ENCODE data around the gene ZNF414. TPM values are rescaled to one million over a fixed set of nuclear protein-coding genes. Genes with fewer than 3 reads are reported as not detected.
A peak's percentile ranks its signal among the peaks of the same experiment; 100 is the strongest.

ZNF414 gene
- total RNA-seq, 2 experiments from 2014 or later = 36.3 to 38.0 TPM

- Histone ChIP-seq H3K27ac (ENCODE audit: low read depth in 1 of 2, low read length in 2 of 2) (no peak overlapping the region), H3K36me3 (ENCODE audit: insufficient read depth, low read length) (peaks cover 88% of the 10 kb centered on the region), H3K27me3 (ENCODE audit: control insufficient read depth in 1 of 2, insufficient read depth in 2 of 2, low read length in 2 of 2) (no peaks in the 10 kb centered on the region), H3K9me3 (ENCODE audit: control insufficient read depth in 1 of 2, insufficient read depth in 1 of 2, low read length in 2 of 2) (no peaks in the 10 kb centered on the region), H3K4me3 (ENCODE audit: low read length) (no peak overlapping the region), H3K4me1 (ENCODE audit: insufficient read depth, low read length) (peaks cover 19% of the 10 kb centered on the region)
- Mint-ChIP-seq H3K9me3 (no peaks in the 10 kb centered on the region), H3K4me1 (ENCODE audit: low read depth) (peaks cover 76% of the 10 kb centered on the region), H3K36me3 (ENCODE audit: low read depth) (peaks cover 96% of the 10 kb centered on the region), H3K4me3 (no peak overlapping the region), H3K27ac (no peak overlapping the region), H3K27me3 (no peaks in the 10 kb centered on the region)
- CTCF ChIA-PET = no interaction called here
- POLR2A ChIA-PET = interaction anchor here (1.3 to 1.6 kb wide), 3 partner anchors 11 to 19 kb away, joined by 3 to 5 read pairs (median 4); no protein-coding TSS in a partner anchor
- no peak for DNase-seq
- TF ChIP-seq, protein P1, sequence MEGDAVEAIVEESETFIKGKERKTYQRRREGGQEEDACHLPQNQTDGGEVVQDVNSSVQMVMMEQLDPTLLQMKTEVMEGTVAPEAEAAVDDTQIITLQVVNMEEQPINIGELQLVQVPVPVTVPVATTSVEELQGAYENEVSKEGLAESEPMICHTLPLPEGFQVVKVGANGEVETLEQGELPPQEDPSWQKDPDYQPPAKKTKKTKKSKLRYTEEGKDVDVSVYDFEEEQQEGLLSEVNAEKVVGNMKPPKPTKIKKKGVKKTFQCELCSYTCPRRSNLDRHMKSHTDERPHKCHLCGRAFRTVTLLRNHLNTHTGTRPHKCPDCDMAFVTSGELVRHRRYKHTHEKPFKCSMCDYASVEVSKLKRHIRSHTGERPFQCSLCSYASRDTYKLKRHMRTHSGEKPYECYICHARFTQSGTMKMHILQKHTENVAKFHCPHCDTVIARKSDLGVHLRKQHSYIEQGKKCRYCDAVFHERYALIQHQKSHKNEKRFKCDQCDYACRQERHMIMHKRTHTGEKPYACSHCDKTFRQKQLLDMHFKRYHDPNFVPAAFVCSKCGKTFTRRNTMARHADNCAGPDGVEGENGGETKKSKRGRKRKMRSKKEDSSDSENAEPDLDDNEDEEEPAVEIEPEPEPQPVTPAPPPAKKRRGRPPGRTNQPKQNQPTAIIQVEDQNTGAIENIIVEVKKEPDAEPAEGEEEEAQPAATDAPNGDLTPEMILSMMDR (IDR thresholded peaks at IDR 0.05) = no peak
- ATAC-seq (ENCODE audit: poor library complexity) = no peak
- intact Hi-C loops (cut with DNase I, micrococcal nuclease) = no loop called here
Observed at GRCh38 chr19:8461891-8462290, 52.1 kb downstream of the ZNF414 start.

GRCh38 chr19:8461376-8461775, 52.6 kb downstream of the ZNF414 start:
- CTCF ChIA-PET = no interaction called here
- intact Hi-C loops (cut with DNase I, micrococcal nuclease) = no loop called here
- ATAC-seq (ENCODE audit: poor library complexity) = no peak
- H3K4me3 ChIP-seq (ENCODE audit: low read length) = no peak overlapping the region
- no peaks in the 10 kb centered on the region for H3K9me3 ChIP-seq (ENCODE audit: control insufficient read depth in 1 of 2, insufficient read depth in 1 of 2, low read length in 2 of 2)
- Mint-ChIP-seq H3K4me3 (no peak overlapping the region), H3K36me3 (ENCODE audit: low read depth) (peaks cover 96% of the 10 kb centered on the region), H3K4me1 (ENCODE audit: low read depth) (peaks cover 80% of the 10 kb centered on the region), H3K27me3 (no peaks in the 10 kb centered on the region), H3K9me3 (no peaks in the 10 kb centered on the region), H3K27ac (peak overlapping the region; percentile 43)
- H3K27me3 ChIP-seq (ENCODE audit: control insufficient read depth in 1 of 2, insufficient read depth in 2 of 2, low read length in 2 of 2) = no peaks in the 10 kb centered on the region
- no peak for DNase-seq
- no peak overlapping the region for H3K27ac ChIP-seq (ENCODE audit: low read depth in 1 of 2, low read length in 2 of 2)
- H3K4me1 ChIP-seq (ENCODE audit: insufficient read depth, low read length) = peaks cover 23% of the 10 kb centered on the region
- H3K36me3 ChIP-seq (ENCODE audit: insufficient read depth, low read length) = peaks cover 88% of the 10 kb centered on the region
- TF ChIP-seq, protein P1 (IDR thresholded peaks at IDR 0.05) = no peak
- POLR2A ChIA-PET = no interaction called here

DNA sequence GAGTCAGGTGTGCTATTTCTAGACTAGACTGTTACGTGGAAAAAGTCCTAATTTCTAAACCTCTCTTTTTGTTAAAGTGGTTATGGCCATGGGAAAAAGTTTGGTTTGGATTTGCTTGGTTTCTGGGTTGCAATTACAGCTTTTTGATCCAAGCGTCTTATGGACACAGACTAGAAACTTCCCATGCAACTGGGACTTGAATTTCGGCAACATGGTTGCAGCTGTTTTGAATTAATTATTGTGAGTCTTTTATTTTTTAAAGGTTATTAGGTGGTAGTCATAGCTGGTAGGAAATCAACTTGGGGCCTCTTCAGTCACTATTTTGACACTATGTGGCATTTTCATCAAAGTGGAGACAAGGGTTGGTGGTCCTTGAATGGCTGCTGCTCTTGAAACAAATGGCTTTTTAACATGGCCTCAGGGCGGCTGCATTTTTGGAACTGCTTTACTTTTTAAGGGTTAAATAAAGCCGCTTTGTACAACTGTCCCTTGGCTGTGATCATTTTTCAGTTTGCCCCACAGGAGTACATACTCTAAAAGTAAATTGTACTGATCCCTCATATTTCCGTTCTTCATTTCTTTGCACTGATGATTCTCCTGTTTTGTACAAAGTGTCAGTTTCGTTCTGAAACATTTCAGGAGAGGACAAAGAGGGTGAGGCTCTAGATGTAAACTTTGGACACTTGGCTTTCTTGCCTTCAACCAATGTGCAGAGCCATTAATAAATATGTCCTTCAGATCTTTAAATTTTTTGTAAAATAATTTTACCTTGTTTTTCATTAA, 53.3 kb downstream of the ZNF414 start:
- no peaks in the 10 kb centered on the region for H3K9me3 ChIP-seq (ENCODE audit: control insufficient read depth in 1 of 2, insufficient read depth in 1 of 2, low read length in 2 of 2)
- DNase-seq = no peak
- Mint-ChIP-seq H3K4me1 (ENCODE audit: low read depth) (peaks cover 82% of the 10 kb centered on the region), H3K27me3 (no peaks in the 10 kb centered on the region), H3K9me3 (no peaks in the 10 kb centered on the region), H3K4me3 (no peak overlapping the region), H3K27ac (peak overlapping the region; percentile 22), H3K36me3 (ENCODE audit: low read depth) (peaks cover 96% of the 10 kb centered on the region)
- H3K4me3 ChIP-seq (ENCODE audit: low read length) = no peak overlapping the region
- no peak for ATAC-seq (ENCODE audit: poor library complexity)
- no peak overlapping the region for H3K27ac ChIP-seq (ENCODE audit: low read depth in 1 of 2, low read length in 2 of 2)
- peaks cover 27% of the 10 kb centered on the region for H3K4me1 ChIP-seq (ENCODE audit: insufficient read depth, low read length)
- TF ChIP-seq, protein P1 (IDR thresholded peaks at IDR 0.05) = no peak
- ChIA-PET CTCF (interaction anchor here (1.0 kb wide), 1 partner anchor 45 kb away, joined by 3 read pairs; no protein-coding TSS in a partner anchor), POLR2A (interaction anchor here (1.4 kb wide), 1 partner anchor 27 kb away, joined by 4 read pairs; no protein-coding TSS in a partner anchor)
- no peaks in the 10 kb centered on the region for H3K27me3 ChIP-seq (ENCODE audit: control insufficient read depth in 1 of 2, insufficient read depth in 2 of 2, low read length in 2 of 2)
- intact Hi-C loops (cut with DNase I, micrococcal nuclease) = no loop called here
- peaks cover 88% of the 10 kb centered on the region for H3K36me3 ChIP-seq (ENCODE audit: insufficient read depth, low read length)

Other genes starting within 250 kb of the ZNF414 start
- 10 to 100 TPM; 17.1 to 17.6 TPM for gene CD320, start 205.8 kb downstream of the ZNF414 start, total RNA-seq
- 10 to 100 TPM; 42.0 to 42.7 TPM for gene NDUFA7, start 192.8 kb downstream of the ZNF414 start, total RNA-seq
- 1,000 to 10,000 TPM; 3,333 to 3,342 TPM for gene RPS28, start 192.7 kb downstream of the ZNF414 start, total RNA-seq
- gene KANK3, start 170.9 kb downstream of the ZNF414 start, total RNA-seq = 1 to 10 TPM in 1 of 2 experiments, under 1 TPM in 1; 0.87 to 1.1 TPM
- not detected for gene ANGPTL4, start 150.0 kb downstream of the ZNF414 start, total RNA-seq
- gene RAB11B, start 123.8 kb downstream of the ZNF414 start, total RNA-seq = 10 to 100 TPM; 66.8 to 71.5 TPM
- gene MARCHF2, start 100.9 kb downstream of the ZNF414 start, total RNA-seq = 10 to 100 TPM; 20.0 to 22.2 TPM
- 100 to 1,000 TPM; 269 to 272 TPM for gene HNRNPM, start 69.2 kb downstream of the ZNF414 start, total RNA-seq
- 1 to 10 TPM; 4.3 to 6.3 TPM for gene PRAM1, start 11.5 kb downstream of the ZNF414 start, total RNA-seq
- 10 to 100 TPM; 66.7 to 67.4 TPM for gene MYO1F, start 63.3 kb upstream of the ZNF414 start, total RNA-seq
- gene ADAMTS10, start 96.5 kb upstream of the ZNF414 start, total RNA-seq = 10 to 100 TPM; 67.5 to 72.9 TPM
- not detected for gene NFILZ, start 116.5 kb upstream of the ZNF414 start, total RNA-seq
- gene ACTL9, start 184.6 kb upstream of the ZNF414 start, total RNA-seq = not detected
- not detected for gene OR2Z1, start 207.5 kb upstream of the ZNF414 start, total RNA-seq